GM12875 (cell line): Measurements from ENCODE around the gene TRIM63.
"Not testable (repeated sequence)": the region's sequence is repeated elsewhere in the genome, so short reads cannot be mapped to it uniquely, and the experiment has no call there.

Source experiments
- H3K4me3 ChIP-seq: one replicate; pipeline ENCODE4 v1.5.1; 2011; ENCODE audit warnings: low read depth, low read length, control low read depth
- CTCF ChIP-seq: IDR thresholded peaks from 2 replicates; pipeline ENCODE4 v1.5.1; 2011; ENCODE audit warnings: low read depth, mild to moderate bottlenecking, control low read depth, inconsistent platforms, low read length, moderate library complexity, borderline replicate concordance; ENCODE audit not compliant: insufficient read depth

The TRIM63 gene

DNA sequence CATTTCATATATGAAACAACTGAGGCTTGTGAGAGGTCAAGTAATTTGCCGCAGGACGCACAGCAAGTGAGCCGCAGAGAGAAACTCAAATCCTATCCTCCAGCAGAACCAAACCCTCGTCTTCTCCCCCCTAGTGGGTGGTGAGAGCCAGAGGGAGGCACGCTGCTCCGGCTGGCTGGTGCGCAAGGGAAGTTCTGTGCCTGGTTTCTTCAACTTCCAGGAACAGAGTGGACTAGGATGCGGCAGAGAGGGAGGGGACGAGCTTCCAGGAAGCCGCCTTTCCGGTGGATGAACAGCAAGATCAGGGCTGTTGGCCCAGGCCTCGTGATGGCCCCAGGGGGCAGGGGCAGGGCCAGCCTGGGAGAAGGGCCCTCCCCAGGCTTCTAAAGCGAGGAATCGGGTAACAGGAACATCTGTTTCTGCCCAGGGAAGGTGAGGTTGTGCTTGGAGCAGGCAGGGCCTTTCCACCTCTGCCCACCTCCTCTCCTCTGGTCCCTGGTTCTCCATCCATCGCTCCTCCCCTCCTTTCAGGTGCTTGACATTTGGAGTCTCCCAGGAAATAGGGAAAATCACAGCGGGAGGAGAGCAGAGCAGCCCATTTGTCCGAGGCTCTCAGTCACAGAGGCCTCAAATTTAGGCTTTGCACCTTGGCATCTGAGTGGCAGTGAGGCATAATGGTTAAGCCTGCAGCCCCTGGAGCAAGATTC, 27.4 kb upstream of the TRIM63 start:
- TF ChIP-seq CTCF = no peak
- H3K4me3 ChIP-seq = no peak overlapping the region

GRCh38 chr1:26094076-26094669, 26.7 kb upstream of the TRIM63 start:
- no peak overlapping the region for H3K4me3 ChIP-seq
- TF ChIP-seq CTCF = no peak

DNA sequence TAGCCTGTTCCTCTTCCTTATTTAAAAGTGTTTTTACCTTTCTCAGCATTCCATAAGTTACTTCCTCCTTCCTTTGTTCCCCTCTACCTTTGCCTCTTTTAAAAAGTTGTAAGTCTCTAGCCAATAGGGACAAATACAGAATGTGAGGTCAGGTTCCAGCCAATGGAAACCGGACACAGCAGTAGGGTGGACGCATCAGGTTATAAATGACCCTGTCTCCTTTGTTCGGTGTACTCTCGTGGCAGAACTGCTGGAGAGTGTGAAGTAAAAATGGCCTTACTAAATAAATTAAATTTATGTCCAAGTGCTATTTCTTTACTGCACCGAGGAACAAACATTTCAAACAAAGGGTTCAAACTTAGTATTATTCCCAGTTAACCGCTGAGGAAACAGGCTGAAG, 26.1 kb upstream of the TRIM63 start:
- H3K4me3 ChIP-seq = not testable (repeated sequence)

DNA sequence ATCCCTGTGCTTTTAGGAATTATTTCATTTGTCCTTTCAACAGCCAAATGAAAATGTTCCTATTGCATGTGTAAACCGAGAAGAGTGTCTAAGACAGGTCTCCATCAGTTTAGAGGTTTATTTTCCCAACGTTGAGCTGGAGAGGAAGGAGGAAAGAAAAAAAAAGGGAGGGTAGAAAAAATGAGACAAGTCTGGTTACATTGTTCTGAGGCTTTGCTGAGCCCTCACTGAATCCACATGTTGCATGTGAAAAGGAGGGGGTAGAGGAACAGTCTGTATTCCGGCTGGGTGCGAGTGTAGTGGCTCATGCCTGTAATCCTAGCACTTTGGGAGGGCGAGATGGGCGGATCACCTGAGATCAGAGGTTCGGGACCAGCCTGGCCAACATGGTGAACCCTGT, 25.0 kb upstream of the TRIM63 start:
- no peak overlapping the region for H3K4me3 ChIP-seq
- no peak for TF ChIP-seq CTCF

DNA sequence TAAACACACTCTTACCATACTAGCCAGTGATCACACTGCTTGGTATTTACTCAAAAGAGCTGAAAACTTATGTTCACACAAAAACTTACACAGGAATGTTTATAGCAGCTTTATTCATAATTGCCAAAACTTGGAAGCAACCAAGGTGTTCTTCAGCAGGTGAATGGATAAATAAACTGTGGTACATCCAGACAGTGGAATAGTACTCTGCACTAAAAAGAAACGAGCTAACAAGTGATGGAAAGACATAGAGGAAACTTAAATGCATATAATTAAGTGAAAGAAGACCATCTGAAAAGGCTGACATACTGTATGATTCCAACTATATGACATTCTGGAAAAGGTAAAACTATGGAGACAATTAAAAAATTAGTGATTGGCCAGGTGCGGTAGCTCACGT, 23.5 kb upstream of the TRIM63 start:
- no peak overlapping the region for H3K4me3 ChIP-seq
- TF ChIP-seq CTCF = no peak

- TF ChIP-seq CTCF = no peak
- no peak overlapping the region for H3K4me3 ChIP-seq
Observed at GRCh38 chr1:26089125-26089524, 21.7 kb upstream of the TRIM63 start.

DNA sequence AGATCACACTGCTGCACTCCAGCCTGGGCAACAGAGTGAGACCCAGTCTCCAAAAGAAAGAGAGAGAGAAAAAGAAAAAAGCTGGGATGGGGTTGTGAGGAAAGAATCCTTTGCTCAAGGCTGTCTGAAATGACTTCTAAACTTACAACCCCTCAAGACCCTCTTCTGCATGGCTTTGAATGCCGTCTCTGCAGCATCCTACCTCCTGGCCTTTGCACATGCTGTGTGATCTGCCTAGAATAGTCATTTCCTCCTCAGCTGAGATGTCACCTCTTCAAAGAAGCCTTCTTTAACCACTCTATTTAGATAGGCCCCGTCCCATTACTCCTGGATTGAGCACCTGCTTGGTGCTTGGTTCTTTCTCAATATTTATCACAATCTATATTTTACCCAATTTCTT, 17.4 kb upstream of the TRIM63 start:
- no peak overlapping the region for H3K4me3 ChIP-seq
- no peak for TF ChIP-seq CTCF
